ENCODE measurements around the gene POLR3A.

The POLR3A gene

GRCh38 chr10:78046711-78047269, 17.5 kb upstream of the POLR3A start:
- DNase-seq (ENCODE audit: low spot score), result no peak

GRCh38 chr10:78045856-78046255, 16.5 kb upstream of the POLR3A start:
- no peak for DNase-seq (ENCODE audit: low spot score)

GRCh38 chr10:78045237-78045636, 15.9 kb upstream of the POLR3A start:
- DNase-seq (ENCODE audit: low spot score), result peak; percentile 39

GRCh38 chr10:78044699-78045098, 15.4 kb upstream of the POLR3A start:
- DNase-seq (ENCODE audit: low spot score), result no peak

- no peak for DNase-seq (ENCODE audit: low spot score)
Observed at GRCh38 chr10:78044179-78044578, 14.9 kb upstream of the POLR3A start.

- no peak for DNase-seq (ENCODE audit: low spot score)
Observed at GRCh38 chr10:78042752-78043104, 13.4 kb upstream of the POLR3A start.

GRCh38 chr10:78042058-78042751, 12.9 kb upstream of the POLR3A start:
- DNase-seq (ENCODE audit: low spot score), result no peak

GRCh38 chr10:78041170-78042057, 12.1 kb upstream of the POLR3A start:
- no peak for DNase-seq (ENCODE audit: low spot score)

GRCh38 chr10:78039743-78040142, 10.4 kb upstream of the POLR3A start:
- no peak for DNase-seq (ENCODE audit: low spot score)

GRCh38 chr10:78038791-78039547, 9.7 kb upstream of the POLR3A start:
- DNase-seq (ENCODE audit: low spot score), result no peak

- no peak for DNase-seq (ENCODE audit: low spot score)
Observed at GRCh38 chr10:78038105-78038504, 8.8 kb upstream of the POLR3A start.

GRCh38 chr10:78035933-78036583, 6.7 kb upstream of the POLR3A start:
- no peak for DNase-seq (ENCODE audit: low spot score)

- DNase-seq (ENCODE audit: low spot score), result no peak
Observed at GRCh38 chr10:78035437-78035836, 6.1 kb upstream of the POLR3A start.

- DNase-seq (ENCODE audit: low spot score), result no peak
Observed at GRCh38 chr10:78035025-78035424, 5.7 kb upstream of the POLR3A start.

GRCh38 chr10:78033637-78034470, 4.5 kb upstream of the POLR3A start, which contains the start of gene RPS24:
RPS24 (plus strand) TSS chr10:78033863; CDS start chr10:78033902, 39 bp downstream.
- peak; percentile 98 for DNase-seq (ENCODE audit: low spot score)

GRCh38 chr10:78033387-78033636, 4.0 kb upstream of the POLR3A start:
- DNase-seq (ENCODE audit: low spot score), result no peak

GRCh38 chr10:78028438-78029268, 662 bp downstream of the POLR3A start:
- DNase-seq (ENCODE audit: low spot score), result no peak

- DNase-seq (ENCODE audit: low spot score), result no peak
Observed at GRCh38 chr10:78025685-78026364, 3.5 kb downstream of the POLR3A start.

GRCh38 chr10:78023741-78024140, 5.6 kb downstream of the POLR3A start:
- DNase-seq (ENCODE audit: low spot score), result no peak

- DNase-seq (ENCODE audit: low spot score), result no peak
Observed at GRCh38 chr10:78021201-78021600, 8.1 kb downstream of the POLR3A start.

Data from Ammon's horn (tissue), 1 donor.